CD8-positive, alpha-beta memory T cell (primary cell): ENCODE measurements around the gene TSPAN13. TPM values are rescaled to one million over a fixed set of nuclear protein-coding genes. Genes with fewer than 3 reads are reported as not detected.

Experiments
- CTCF ChIA-PET: fragments of 350-600 bp; sonication (Branson Sonifier 250); formaldehyde crosslinking; loops from one replicate; lab custom pipeline; 2021; ENCODE audit warnings: antibody characterized with exemption; lab: Charles Lee
- POLR2A ChIA-PET: fragments of 350-600 bp; sonication (Branson Sonifier 250); formaldehyde crosslinking; loops from one replicate; lab custom pipeline; 2021; ENCODE audit warnings: antibody characterized with exemption; lab: Charles Lee
- DNase-seq, 5 donors: peaks; one replicate each; pipeline versions ENCODE4 v3.0.0 to v3.0.0-alpha.2; 2020 to 2022; ENCODE audit warnings: mixed read lengths in 1 of 5
- H3K27ac ChIP-seq: one replicate; pipeline ENCODE4 v1.7.0; 2013; ENCODE audit warnings: low read depth, mild to moderate bottlenecking, low read length, moderate library complexity
- H3K27me3 ChIP-seq: 2 replicates; pipeline ENCODE4 v1.7.0; 2013; ENCODE audit warnings: low read length, mild to moderate bottlenecking; ENCODE audit not compliant: insufficient read depth, poor library complexity, severe bottlenecking
- H3K36me3 ChIP-seq: 2 replicates; pipeline ENCODE4 v1.7.0; 2013; ENCODE audit warnings: mild to moderate bottlenecking, low read length, moderate library complexity; ENCODE audit not compliant: insufficient read depth
- H3K4me1 ChIP-seq: 2 replicates; pipeline ENCODE4 v1.7.0; 2013; ENCODE audit warnings: mild to moderate bottlenecking, low read length, moderate library complexity; ENCODE audit not compliant: insufficient read depth
- H3K4me3 ChIP-seq: 2 replicates; pipeline ENCODE4 v1.7.0; 2013; ENCODE audit warnings: mild to moderate bottlenecking, low read length
- H3K9me3 ChIP-seq: 2 replicates; pipeline ENCODE4 v1.7.0; 2013; ENCODE audit warnings: mild to moderate bottlenecking, low read length
- H3K27ac Mint-ChIP-seq, 8 donors: one replicate each; pipeline ENCODE4 v1.8.0; 2020 to 2021; ENCODE audit warnings: mixed read lengths in 8 of 8, mild to moderate bottlenecking in 6 of 8, inconsistent platforms in 3 of 8, moderate library complexity in 3 of 8
- H3K27me3 Mint-ChIP-seq, 2 donors: one replicate each; pipeline ENCODE4 v1.8.0; 2020 to 2021; ENCODE audit warnings: mixed read lengths in 2 of 2, mild to moderate bottlenecking in 1 of 2, moderate library complexity in 1 of 2
- H3K36me3 Mint-ChIP-seq, 3 donors: one replicate each; pipeline ENCODE4 v1.8.0; 2020 to 2021; ENCODE audit warnings: mixed read lengths in 3 of 3, inconsistent platforms in 1 of 3, mild to moderate bottlenecking in 1 of 3
- H3K4me1 Mint-ChIP-seq, 3 donors: one replicate each; pipeline ENCODE4 v1.8.0; 2020 to 2021; ENCODE audit warnings: mixed read lengths in 3 of 3, inconsistent platforms in 1 of 3, mild to moderate bottlenecking in 1 of 3
- H3K4me3 Mint-ChIP-seq, 7 donors: one replicate each; pipeline ENCODE4 v1.8.0; 2020 to 2021; ENCODE audit warnings: mixed read lengths in 7 of 7, mild to moderate bottlenecking in 6 of 7, moderate library complexity in 4 of 7, inconsistent platforms in 2 of 7
- H3K9me3 Mint-ChIP-seq, 5 donors: one replicate each; pipeline ENCODE4 v1.8.0; 2020 to 2022; ENCODE audit warnings: mixed read lengths in 5 of 5, mild to moderate bottlenecking in 3 of 5, moderate library complexity in 2 of 5, inconsistent platforms in 1 of 5
- polyA plus RNA-seq: library from polyadenylated mRNA; unstranded; fragments of 300-500 nt; fragmentation: Illumina TruSeq; gene quantifications from one replicate; pipeline ENCODE4 v1.2.3, GENCODE V29; 2021
- total RNA-seq, 2 experiments: library from RNA; stranded (reverse); gene quantifications; one replicate each; pipeline ENCODE4 v1.2.3, GENCODE V29; 2021

The TSPAN13 gene
- under 1 TPM; 0.66 to 0.97 TPM for total RNA-seq
- polyA plus RNA-seq: not detected

- no peaks in the 10 kb centered on the region for H3K36me3 ChIP-seq
- no peaks in the 10 kb centered on the region for H3K4me1 ChIP-seq
- Mint-ChIP-seq H3K27me3 (peaks cover 22 to 32% of the 10 kb centered on the region in 2 donors), H3K27ac (no peak within 1 kb of the TSS), H3K9me3 (no peaks in the 10 kb centered on the region), H3K36me3 (peaks cover 0 to 4% (median 0%) of the 10 kb centered on the region in 3 donors), H3K4me3 (peak within 1 kb of the TSS; percentile 72 to 86 (median 81)), H3K4me1 (peaks cover 7 to 16% (median 15%) of the 10 kb centered on the region in 3 donors)
- H3K27ac ChIP-seq: peak within 1 kb of the TSS; percentile 44
- CTCF ChIA-PET: interaction anchor here (1.0 kb wide), 1 partner anchor 8 kb away, joined by 4 read pairs; no protein-coding TSS in a partner anchor
- H3K9me3 ChIP-seq: no peaks in the 10 kb centered on the region
- H3K27me3 ChIP-seq: peaks cover 6% of the 10 kb centered on the region
- peak in 4 of 5 donors; percentile 34 to 59 (median 37) for DNase-seq
- H3K4me3 ChIP-seq: peak within 1 kb of the TSS; percentile 42
- POLR2A ChIA-PET: no interaction called here
Measured at GRCh38 chr7:16753102-16753931, at the start of gene TSPAN13. Gene TSPAN13 (plus strand): TSS chr7:16753755. CDS start chr7:16753968, 213 bp downstream.

- Histone ChIP-seq H3K27me3 (no peaks in the 10 kb centered on the region), H3K4me1 (no peaks in the 10 kb centered on the region), H3K27ac (no peak overlapping the region), H3K4me3 (no peak overlapping the region), H3K36me3 (peaks cover 16% of the 10 kb centered on the region), H3K9me3 (no peaks in the 10 kb centered on the region)
- Mint-ChIP-seq H3K27ac (no peak overlapping the region), H3K4me1 (peaks cover 0 to 7% (median 0%) of the 10 kb centered on the region in 3 donors), H3K9me3 (no peaks in the 10 kb centered on the region), H3K27me3 (no peaks in the 10 kb centered on the region), H3K36me3 (peaks cover 19 to 42% (median 23%) of the 10 kb centered on the region in 3 donors), H3K4me3 (no peak overlapping the region)
- no peak for DNase-seq
- ChIA-PET CTCF (no interaction called here), POLR2A (no interaction called here)
Measured at GRCh38 chr7:16708511-16708910, 45.0 kb upstream of the TSPAN13 start.

GRCh38 chr7:16708980-16709379, 44.6 kb upstream of the TSPAN13 start:
- peaks cover 19 to 37% (median 23%) of the 10 kb centered on the region in 3 donors for H3K36me3 Mint-ChIP-seq
- H3K27ac Mint-ChIP-seq: no peak overlapping the region
- CTCF ChIA-PET: no interaction called here
- peaks cover 0 to 7% (median 0%) of the 10 kb centered on the region in 3 donors for H3K4me1 Mint-ChIP-seq
- no peak overlapping the region for H3K27ac ChIP-seq
- H3K9me3 Mint-ChIP-seq: no peaks in the 10 kb centered on the region
- no peaks in the 10 kb centered on the region for H3K4me1 ChIP-seq
- no peaks in the 10 kb centered on the region for H3K27me3 Mint-ChIP-seq
- peaks cover 16% of the 10 kb centered on the region for H3K36me3 ChIP-seq
- no peak overlapping the region for H3K4me3 Mint-ChIP-seq
- POLR2A ChIA-PET: no interaction called here
- no peak for DNase-seq
- H3K4me3 ChIP-seq: no peak overlapping the region
- H3K9me3 ChIP-seq: no peaks in the 10 kb centered on the region
- H3K27me3 ChIP-seq: no peaks in the 10 kb centered on the region

GRCh38 chr7:16710651-16711050, 42.9 kb upstream of the TSPAN13 start:
- Mint-ChIP-seq H3K4me3 (no peak overlapping the region), H3K27me3 (no peaks in the 10 kb centered on the region), H3K4me1 (peaks cover 0 to 7% (median 0%) of the 10 kb centered on the region in 3 donors), H3K27ac (no peak overlapping the region), H3K9me3 (no peaks in the 10 kb centered on the region), H3K36me3 (peaks cover 15 to 26% (median 16%) of the 10 kb centered on the region in 3 donors)
- ChIA-PET POLR2A (no interaction called here), CTCF (no interaction called here)
- H3K4me3 ChIP-seq: no peak overlapping the region
- no peaks in the 10 kb centered on the region for H3K4me1 ChIP-seq
- no peak overlapping the region for H3K27ac ChIP-seq
- no peak for DNase-seq
- H3K36me3 ChIP-seq: peaks cover 9% of the 10 kb centered on the region
- H3K27me3 ChIP-seq: no peaks in the 10 kb centered on the region
- H3K9me3 ChIP-seq: no peaks in the 10 kb centered on the region

- Mint-ChIP-seq H3K36me3 (peaks cover 7 to 19% (median 8%) of the 10 kb centered on the region in 3 donors), H3K4me1 (peaks cover 0 to 7% (median 0%) of the 10 kb centered on the region in 3 donors), H3K27ac (no peak overlapping the region), H3K4me3 (no peak overlapping the region), H3K9me3 (no peaks in the 10 kb centered on the region), H3K27me3 (no peaks in the 10 kb centered on the region)
- Histone ChIP-seq H3K36me3 (no peaks in the 10 kb centered on the region), H3K9me3 (no peaks in the 10 kb centered on the region), H3K27me3 (no peaks in the 10 kb centered on the region), H3K4me3 (no peak overlapping the region), H3K4me1 (no peaks in the 10 kb centered on the region), H3K27ac (no peak overlapping the region)
- CTCF ChIA-PET: no interaction called here
- no peak for DNase-seq
- POLR2A ChIA-PET: interaction anchor here (0.8 kb wide), 1 partner anchor 261 kb away, joined by 3 read pairs; no protein-coding TSS in a partner anchor
Measured at GRCh38 chr7:16711730-16712129, 41.8 kb upstream of the TSPAN13 start.

GRCh38 chr7:16712916-16713315, 40.6 kb upstream of the TSPAN13 start:
- Histone ChIP-seq H3K9me3 (no peaks in the 10 kb centered on the region), H3K27ac (no peak overlapping the region), H3K27me3 (no peaks in the 10 kb centered on the region), H3K4me1 (no peaks in the 10 kb centered on the region), H3K4me3 (no peak overlapping the region), H3K36me3 (no peaks in the 10 kb centered on the region)
- H3K4me3 Mint-ChIP-seq: no peak overlapping the region
- H3K27ac Mint-ChIP-seq: no peak overlapping the region
- no peak for DNase-seq
- peaks cover 0 to 7% (median 0%) of the 10 kb centered on the region in 3 donors for H3K4me1 Mint-ChIP-seq
- H3K36me3 Mint-ChIP-seq: peaks cover 6 to 12% (median 7%) of the 10 kb centered on the region in 3 donors
- CTCF ChIA-PET: no interaction called here
- H3K27me3 Mint-ChIP-seq: no peaks in the 10 kb centered on the region
- POLR2A ChIA-PET: no interaction called here
- no peaks in the 10 kb centered on the region for H3K9me3 Mint-ChIP-seq

GRCh38 chr7:16715928-16716327, 37.6 kb upstream of the TSPAN13 start:
- ChIA-PET POLR2A (no interaction called here), CTCF (no interaction called here)
- Histone ChIP-seq H3K4me3 (no peak overlapping the region), H3K4me1 (no peaks in the 10 kb centered on the region), H3K9me3 (no peaks in the 10 kb centered on the region), H3K27me3 (no peaks in the 10 kb centered on the region), H3K36me3 (no peaks in the 10 kb centered on the region), H3K27ac (no peak overlapping the region)
- no peak for DNase-seq
- H3K4me3 Mint-ChIP-seq: no peak overlapping the region
- H3K4me1 Mint-ChIP-seq: peaks cover 0 to 7% (median 0%) of the 10 kb centered on the region in 3 donors
- no peaks in the 10 kb centered on the region for H3K27me3 Mint-ChIP-seq
- H3K36me3 Mint-ChIP-seq: peaks cover 3 to 7% (median 7%) of the 10 kb centered on the region in 3 donors
- no peak overlapping the region for H3K27ac Mint-ChIP-seq
- no peaks in the 10 kb centered on the region for H3K9me3 Mint-ChIP-seq

- no peaks in the 10 kb centered on the region for H3K36me3 ChIP-seq
- no peak overlapping the region for H3K27ac ChIP-seq
- no peaks in the 10 kb centered on the region for H3K4me1 ChIP-seq
- H3K36me3 Mint-ChIP-seq: peaks cover 0 to 4% (median 3%) of the 10 kb centered on the region in 3 donors
- no peaks in the 10 kb centered on the region for H3K9me3 Mint-ChIP-seq
- H3K4me3 ChIP-seq: no peak overlapping the region
- H3K27ac Mint-ChIP-seq: no peak overlapping the region
- H3K27me3 ChIP-seq: no peaks in the 10 kb centered on the region
- no peaks in the 10 kb centered on the region for H3K27me3 Mint-ChIP-seq
- no peak for DNase-seq
- POLR2A ChIA-PET: no interaction called here
- no peaks in the 10 kb centered on the region for H3K4me1 Mint-ChIP-seq
- H3K4me3 Mint-ChIP-seq: no peak overlapping the region
- CTCF ChIA-PET: no interaction called here
- no peaks in the 10 kb centered on the region for H3K9me3 ChIP-seq
Measured at GRCh38 chr7:16718111-16718656, 35.4 kb upstream of the TSPAN13 start.
